ENCODE data around the gene LRCH1. TPM values are rescaled to one million over a fixed set of nuclear protein-coding genes. Genes with fewer than 3 reads are reported as not detected.
A peak's percentile ranks its signal among the peaks of the same experiment; 100 is the strongest.

LRCH1 gene
- total and polyA plus RNA-seq, 4 donors: 2.6 to 6.6 (median 3.4) TPM

GRCh38 chr13:46667687-46668281 lies 114.8 kb downstream of the LRCH1 start (continued):
- TF ChIP-seq, protein P1, sequence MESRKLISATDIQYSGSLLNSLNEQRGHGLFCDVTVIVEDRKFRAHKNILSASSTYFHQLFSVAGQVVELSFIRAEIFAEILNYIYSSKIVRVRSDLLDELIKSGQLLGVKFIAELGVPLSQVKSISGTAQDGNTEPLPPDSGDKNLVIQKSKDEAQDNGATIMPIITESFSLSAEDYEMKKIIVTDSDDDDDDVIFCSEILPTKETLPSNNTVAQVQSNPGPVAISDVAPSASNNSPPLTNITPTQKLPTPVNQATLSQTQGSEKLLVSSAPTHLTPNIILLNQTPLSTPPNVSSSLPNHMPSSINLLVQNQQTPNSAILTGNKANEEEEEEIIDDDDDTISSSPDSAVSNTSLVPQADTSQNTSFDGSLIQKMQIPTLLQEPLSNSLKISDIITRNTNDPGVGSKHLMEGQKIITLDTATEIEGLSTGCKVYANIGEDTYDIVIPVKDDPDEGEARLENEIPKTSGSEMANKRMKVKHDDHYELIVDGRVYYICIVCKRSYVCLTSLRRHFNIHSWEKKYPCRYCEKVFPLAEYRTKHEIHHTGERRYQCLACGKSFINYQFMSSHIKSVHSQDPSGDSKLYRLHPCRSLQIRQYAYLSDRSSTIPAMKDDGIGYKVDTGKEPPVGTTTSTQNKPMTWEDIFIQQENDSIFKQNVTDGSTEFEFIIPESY (IDR thresholded peaks at IDR 0.05): no peak
- no peak for TF ChIP-seq TAF1 (conservative IDR thresholded peaks at IDR 0.05)

- no peak overlapping the region for H3K4me3 ChIP-seq (ENCODE audit: low read depth in 1 of 3, low read length in 3 of 3)
- 60% methylated on average over 3 of the region's 3 CpGs for WGBS
- TF ChIP-seq SP1 (IDR thresholded peaks at IDR 0.05) (no peak), RAD21 (IDR thresholded peaks at IDR 0.05) (peak in 1 of 2 donors; percentile 18), NR2F2 (IDR thresholded peaks at IDR 0.05) (no peak), RXRA (IDR thresholded peaks at IDR 0.05) (no peak), HNF4G (IDR thresholded peaks at IDR 0.05) (no peak)
- TF ChIP-seq, protein P2, sequence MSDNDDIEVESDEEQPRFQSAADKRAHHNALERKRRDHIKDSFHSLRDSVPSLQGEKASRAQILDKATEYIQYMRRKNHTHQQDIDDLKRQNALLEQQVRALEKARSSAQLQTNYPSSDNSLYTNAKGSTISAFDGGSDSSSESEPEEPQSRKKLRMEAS (IDR thresholded peaks at IDR 0.05): no peak
- TF ChIP-seq, protein P3, sequence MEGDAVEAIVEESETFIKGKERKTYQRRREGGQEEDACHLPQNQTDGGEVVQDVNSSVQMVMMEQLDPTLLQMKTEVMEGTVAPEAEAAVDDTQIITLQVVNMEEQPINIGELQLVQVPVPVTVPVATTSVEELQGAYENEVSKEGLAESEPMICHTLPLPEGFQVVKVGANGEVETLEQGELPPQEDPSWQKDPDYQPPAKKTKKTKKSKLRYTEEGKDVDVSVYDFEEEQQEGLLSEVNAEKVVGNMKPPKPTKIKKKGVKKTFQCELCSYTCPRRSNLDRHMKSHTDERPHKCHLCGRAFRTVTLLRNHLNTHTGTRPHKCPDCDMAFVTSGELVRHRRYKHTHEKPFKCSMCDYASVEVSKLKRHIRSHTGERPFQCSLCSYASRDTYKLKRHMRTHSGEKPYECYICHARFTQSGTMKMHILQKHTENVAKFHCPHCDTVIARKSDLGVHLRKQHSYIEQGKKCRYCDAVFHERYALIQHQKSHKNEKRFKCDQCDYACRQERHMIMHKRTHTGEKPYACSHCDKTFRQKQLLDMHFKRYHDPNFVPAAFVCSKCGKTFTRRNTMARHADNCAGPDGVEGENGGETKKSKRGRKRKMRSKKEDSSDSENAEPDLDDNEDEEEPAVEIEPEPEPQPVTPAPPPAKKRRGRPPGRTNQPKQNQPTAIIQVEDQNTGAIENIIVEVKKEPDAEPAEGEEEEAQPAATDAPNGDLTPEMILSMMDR (IDR thresholded peaks at IDR 0.05; ENCODE audit: low read depth, low read length, missing input control): no peak
- H3K9ac ChIP-seq (ENCODE audit: low read depth in 1 of 2, low read length in 2 of 2): no peak overlapping the region
- DNase-seq (ENCODE audit: low spot score): no peak
- H3K36me3 ChIP-seq (ENCODE audit: control insufficient read depth in 4 of 4, insufficient read depth in 3 of 4, low read depth in 1 of 4, low read length in 3 of 4): no peaks in the 10 kb centered on the region
- H3K27ac ChIP-seq (ENCODE audit: low read depth in 1 of 2, low read length in 2 of 2): peak overlapping the region in 1 of 2 donors; percentile 31
- H3K27me3 ChIP-seq (ENCODE audit: control insufficient read depth in 4 of 4, insufficient read depth in 4 of 4, low read length in 3 of 4): no peaks in the 10 kb centered on the region
- H3K4me1 ChIP-seq (ENCODE audit: control insufficient read depth in 4 of 4, insufficient read depth in 4 of 4, low read length in 3 of 4): peaks cover 2 to 44% (median 29%) of the 10 kb centered on the region in 4 donors
- no peaks in the 10 kb centered on the region for H3K9me3 ChIP-seq (ENCODE audit: control insufficient read depth in 4 of 4, low read length in 3 of 4)
Observed at GRCh38 chr13:46668302-46668720, 115.3 kb downstream of the LRCH1 start.

DNA sequence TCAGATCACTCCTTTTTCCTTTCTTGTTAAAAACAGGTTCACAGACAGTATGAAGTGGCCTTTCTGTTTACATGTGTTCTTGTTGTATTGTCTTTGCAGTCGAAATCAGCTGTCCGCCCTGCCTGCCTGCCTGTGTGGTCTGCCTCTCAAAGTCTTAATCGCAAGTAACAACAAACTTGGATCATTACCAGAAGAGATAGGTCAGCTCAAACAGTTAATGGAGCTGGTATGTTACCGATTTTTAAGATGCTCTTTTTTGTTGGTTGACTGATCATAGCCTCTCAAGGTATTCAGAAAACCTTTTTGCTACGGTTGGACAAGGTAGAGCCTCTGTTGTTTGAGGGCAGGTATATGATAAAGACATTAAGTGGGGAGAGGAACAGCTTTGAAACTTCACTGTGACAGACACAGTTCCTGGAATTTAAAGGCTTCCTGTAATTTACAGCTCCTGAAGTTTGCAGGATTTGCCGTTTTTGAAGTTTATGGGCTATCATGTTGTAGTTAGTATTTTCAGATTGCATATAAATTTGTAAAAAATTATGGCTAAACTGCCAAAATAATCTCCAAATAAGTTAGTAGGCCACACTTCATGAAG lies 116.1 kb downstream of the LRCH1 start:
- peaks cover 2 to 40% (median 25%) of the 10 kb centered on the region in 4 donors for H3K4me1 ChIP-seq (ENCODE audit: control insufficient read depth in 4 of 4, insufficient read depth in 4 of 4, low read length in 3 of 4)
- 68% methylated on average over 6 of the region's 6 CpGs for WGBS
- no peak overlapping the region for H3K9ac ChIP-seq (ENCODE audit: low read depth in 1 of 2, low read length in 2 of 2)
- no peaks in the 10 kb centered on the region for H3K36me3 ChIP-seq (ENCODE audit: control insufficient read depth in 4 of 4, insufficient read depth in 3 of 4, low read depth in 1 of 4, low read length in 3 of 4)
- TF ChIP-seq, protein P2 (IDR thresholded peaks at IDR 0.05): no peak
- TF ChIP-seq HNF4G (IDR thresholded peaks at IDR 0.05): no peak
- TF ChIP-seq, protein P3 (IDR thresholded peaks at IDR 0.05; ENCODE audit: low read depth, low read length, missing input control): no peak
- no peak for TF ChIP-seq RAD21 (IDR thresholded peaks at IDR 0.05)
- TF ChIP-seq, protein P4, sequence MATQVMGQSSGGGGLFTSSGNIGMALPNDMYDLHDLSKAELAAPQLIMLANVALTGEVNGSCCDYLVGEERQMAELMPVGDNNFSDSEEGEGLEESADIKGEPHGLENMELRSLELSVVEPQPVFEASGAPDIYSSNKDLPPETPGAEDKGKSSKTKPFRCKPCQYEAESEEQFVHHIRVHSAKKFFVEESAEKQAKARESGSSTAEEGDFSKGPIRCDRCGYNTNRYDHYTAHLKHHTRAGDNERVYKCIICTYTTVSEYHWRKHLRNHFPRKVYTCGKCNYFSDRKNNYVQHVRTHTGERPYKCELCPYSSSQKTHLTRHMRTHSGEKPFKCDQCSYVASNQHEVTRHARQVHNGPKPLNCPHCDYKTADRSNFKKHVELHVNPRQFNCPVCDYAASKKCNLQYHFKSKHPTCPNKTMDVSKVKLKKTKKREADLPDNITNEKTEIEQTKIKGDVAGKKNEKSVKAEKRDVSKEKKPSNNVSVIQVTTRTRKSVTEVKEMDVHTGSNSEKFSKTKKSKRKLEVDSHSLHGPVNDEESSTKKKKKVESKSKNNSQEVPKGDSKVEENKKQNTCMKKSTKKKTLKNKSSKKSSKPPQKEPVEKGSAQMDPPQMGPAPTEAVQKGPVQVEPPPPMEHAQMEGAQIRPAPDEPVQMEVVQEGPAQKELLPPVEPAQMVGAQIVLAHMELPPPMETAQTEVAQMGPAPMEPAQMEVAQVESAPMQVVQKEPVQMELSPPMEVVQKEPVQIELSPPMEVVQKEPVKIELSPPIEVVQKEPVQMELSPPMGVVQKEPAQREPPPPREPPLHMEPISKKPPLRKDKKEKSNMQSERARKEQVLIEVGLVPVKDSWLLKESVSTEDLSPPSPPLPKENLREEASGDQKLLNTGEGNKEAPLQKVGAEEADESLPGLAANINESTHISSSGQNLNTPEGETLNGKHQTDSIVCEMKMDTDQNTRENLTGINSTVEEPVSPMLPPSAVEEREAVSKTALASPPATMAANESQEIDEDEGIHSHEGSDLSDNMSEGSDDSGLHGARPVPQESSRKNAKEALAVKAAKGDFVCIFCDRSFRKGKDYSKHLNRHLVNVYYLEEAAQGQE (IDR thresholded peaks at IDR 0.05): no peak
- TF ChIP-seq ATF3 (IDR thresholded peaks at IDR 0.05): no peak
- H3K27ac ChIP-seq (ENCODE audit: low read depth in 1 of 2, low read length in 2 of 2): no peak overlapping the region
- H3K4me3 ChIP-seq (ENCODE audit: low read depth in 1 of 3, low read length in 3 of 3): no peak overlapping the region
- H3K9me3 ChIP-seq (ENCODE audit: control insufficient read depth in 4 of 4, low read length in 3 of 4): no peaks in the 10 kb centered on the region
- no peak for DNase-seq (ENCODE audit: low spot score)
- no peaks in the 10 kb centered on the region for H3K27me3 ChIP-seq (ENCODE audit: control insufficient read depth in 4 of 4, insufficient read depth in 4 of 4, low read length in 3 of 4)
